Muscle layer of colon (tissue), 2 donors: ENCODE data around the gene EHBP1.
"Not testable (repeated sequence)": the region's sequence is repeated elsewhere in the genome, so short reads cannot be mapped to it uniquely, and the experiment has no call there.

Experiments
- H3K27ac ChIP-seq: one replicate; pipeline ENCODE4 v1.7.0; 2013; ENCODE audit warnings: low read depth, mild to moderate bottlenecking, low read length, moderate library complexity
- H3K27me3 ChIP-seq, 2 donors: one replicate each; pipeline ENCODE4 v1.7.0; 2013; ENCODE audit warnings: low read length in 2 of 2, mild to moderate bottlenecking in 2 of 2; ENCODE audit not compliant: insufficient read depth in 2 of 2, control insufficient read depth in 1 of 2
- H3K36me3 ChIP-seq: one replicate; pipeline ENCODE4 v1.7.0; 2013; ENCODE audit warnings: mild to moderate bottlenecking, low read length; ENCODE audit not compliant: insufficient read depth
- H3K4me1 ChIP-seq: one replicate; pipeline ENCODE4 v1.7.0; 2013; ENCODE audit warnings: mild to moderate bottlenecking, low read length; ENCODE audit not compliant: insufficient read depth
- H3K4me3 ChIP-seq, 2 donors: one replicate each; pipeline ENCODE4 v1.7.0; 2013; ENCODE audit warnings: low read length in 2 of 2, low read depth in 1 of 2, mild to moderate bottlenecking in 1 of 2, moderate library complexity in 1 of 2
- H3K9ac ChIP-seq: one replicate; pipeline ENCODE4 v1.7.0; 2013; ENCODE audit warnings: low read length
- H3K9me3 ChIP-seq: one replicate; pipeline ENCODE4 v1.7.0; 2013; ENCODE audit warnings: mild to moderate bottlenecking, low read length
- donor health status: abdominal sarcoma.
- donor health status: Adenocarcinoma of cecum.

The EHBP1 gene

GRCh38 chr2:63009490-63009889, 304.0 kb downstream of the EHBP1 start:
- no peak overlapping the region for H3K4me3 ChIP-seq
- H3K4me1 ChIP-seq, result no peaks in the 10 kb centered on the region
- H3K27ac ChIP-seq, result no peak overlapping the region
- no peaks in the 10 kb centered on the region for H3K9me3 ChIP-seq
- H3K36me3 ChIP-seq, result peaks cover 10% of the 10 kb centered on the region
- H3K9ac ChIP-seq, result no peak overlapping the region
- no peaks in the 10 kb centered on the region for H3K27me3 ChIP-seq

- Histone ChIP-seq H3K27me3 (no peaks in the 10 kb centered on the region), H3K9me3 (no peaks in the 10 kb centered on the region), H3K4me1 (no peaks in the 10 kb centered on the region), H3K9ac (no peak overlapping the region), H3K36me3 (peaks cover 4% of the 10 kb centered on the region), H3K27ac (no peak overlapping the region), H3K4me3 (no peak overlapping the region)
Measured at GRCh38 chr2:63012541-63012940, 307.0 kb downstream of the EHBP1 start.

GRCh38 chr2:63013438-63013837, 307.9 kb downstream of the EHBP1 start:
- Histone ChIP-seq H3K4me3 (no peak overlapping the region), H3K9ac (no peak overlapping the region), H3K9me3 (no peaks in the 10 kb centered on the region), H3K36me3 (peaks cover 4% of the 10 kb centered on the region), H3K27ac (no peak overlapping the region), H3K27me3 (no peaks in the 10 kb centered on the region), H3K4me1 (no peaks in the 10 kb centered on the region)

- Histone ChIP-seq H3K9me3 (no peaks in the 10 kb centered on the region), H3K4me1 (no peaks in the 10 kb centered on the region), H3K27ac (no peak overlapping the region), H3K36me3 (peaks cover 4% of the 10 kb centered on the region), H3K9ac (no peak overlapping the region), H3K27me3 (no peaks in the 10 kb centered on the region), H3K4me3 (no peak overlapping the region)
Measured at GRCh38 chr2:63015389-63015788, 309.9 kb downstream of the EHBP1 start.

- Histone ChIP-seq H3K9me3 (no peaks in the 10 kb centered on the region), H3K9ac (no peak overlapping the region), H3K4me1 (no peaks in the 10 kb centered on the region), H3K4me3 (no peak overlapping the region), H3K36me3 (peaks cover 10% of the 10 kb centered on the region), H3K27ac (no peak overlapping the region), H3K27me3 (no peaks in the 10 kb centered on the region)
Measured at GRCh38 chr2:63018439-63018838, 312.9 kb downstream of the EHBP1 start.

- H3K36me3 ChIP-seq, H3K4me3 ChIP-seq, H3K27me3 ChIP-seq, H3K9me3 ChIP-seq, H3K4me1 ChIP-seq, H3K9ac ChIP-seq, H3K27ac ChIP-seq: not testable (repeated sequence)
Measured at GRCh38 chr2:63019686-63020085, 314.2 kb downstream of the EHBP1 start.

- no peak overlapping the region for H3K27ac ChIP-seq
- peaks cover 12% of the 10 kb centered on the region for H3K36me3 ChIP-seq
- H3K27me3 ChIP-seq, result no peaks in the 10 kb centered on the region
- H3K4me1 ChIP-seq, result no peaks in the 10 kb centered on the region
- H3K9me3 ChIP-seq, result no peaks in the 10 kb centered on the region
- no peak overlapping the region for H3K9ac ChIP-seq
- H3K4me3 ChIP-seq, result no peak overlapping the region
Measured at GRCh38 chr2:63023444-63023843, 317.9 kb downstream of the EHBP1 start.

- H3K4me3 ChIP-seq, result no peak overlapping the region
- no peaks in the 10 kb centered on the region for H3K4me1 ChIP-seq
- H3K36me3 ChIP-seq, result peaks cover 12% of the 10 kb centered on the region
- no peak overlapping the region for H3K27ac ChIP-seq
- H3K9ac ChIP-seq, result no peak overlapping the region
- H3K27me3 ChIP-seq, result no peaks in the 10 kb centered on the region
- no peaks in the 10 kb centered on the region for H3K9me3 ChIP-seq
Measured at GRCh38 chr2:63027220-63027619, 321.7 kb downstream of the EHBP1 start.

- H3K4me3 ChIP-seq, result no peak overlapping the region
- no peaks in the 10 kb centered on the region for H3K27me3 ChIP-seq
- H3K4me1 ChIP-seq, result no peaks in the 10 kb centered on the region
- H3K36me3 ChIP-seq, result peaks cover 7% of the 10 kb centered on the region
- no peak overlapping the region for H3K27ac ChIP-seq
- H3K9ac ChIP-seq, result no peak overlapping the region
- H3K9me3 ChIP-seq, result no peaks in the 10 kb centered on the region
Measured at GRCh38 chr2:63029058-63029457, 323.5 kb downstream of the EHBP1 start.

- Histone ChIP-seq H3K9me3 (no peaks in the 10 kb centered on the region), H3K4me3 (no peak overlapping the region), H3K36me3 (no peaks in the 10 kb centered on the region), H3K4me1 (no peaks in the 10 kb centered on the region), H3K27ac (no peak overlapping the region), H3K9ac (no peak overlapping the region), H3K27me3 (no peaks in the 10 kb centered on the region)
Measured at GRCh38 chr2:63034526-63034925, 329.0 kb downstream of the EHBP1 start.

- H3K4me3 ChIP-seq, result no peak overlapping the region
- no peak overlapping the region for H3K9ac ChIP-seq
- H3K9me3 ChIP-seq, result no peaks in the 10 kb centered on the region
- H3K4me1 ChIP-seq, result no peaks in the 10 kb centered on the region
- H3K27ac ChIP-seq, result no peak overlapping the region
- H3K36me3 ChIP-seq, result no peaks in the 10 kb centered on the region
- H3K27me3 ChIP-seq, result no peaks in the 10 kb centered on the region
Measured at GRCh38 chr2:63035169-63035568, 329.7 kb downstream of the EHBP1 start.

- Histone ChIP-seq H3K4me3 (no peak overlapping the region), H3K9ac (no peak overlapping the region), H3K27me3 (no peaks in the 10 kb centered on the region), H3K36me3 (peaks cover 4% of the 10 kb centered on the region), H3K9me3 (no peaks in the 10 kb centered on the region), H3K4me1 (no peaks in the 10 kb centered on the region), H3K27ac (no peak overlapping the region)
Measured at GRCh38 chr2:63035660-63036059, 330.1 kb downstream of the EHBP1 start.
